HepG2 (cell line): Measurements from ENCODE around the gene RNF38. TPM values are rescaled to one million over a fixed set of nuclear protein-coding genes. Genes with fewer than 3 reads are reported as not detected.

Experiments used
- ATAC-seq: fragments of 200-7000 bp; cut with Tn5 transposase; 3 replicates; pipeline ENCODE4 v1.9.1; 2020; ENCODE audit warnings: mild to moderate bottlenecking, moderate library complexity
- BruUV-seq: library from RNA; stranded (reverse); fragments of 400-500 nt; replicated peaks from 2 replicates; lab custom pipeline; 2021; lab: Mats Ljungman, UMichigan
- CTCF ChIA-PET: fragments of 300-600 bp; formaldehyde crosslinking; extraction: SDS; loops from one replicate; lab custom pipeline; 2021; ENCODE audit warnings: low total read pairs, inconsistent platforms, low intra/inter-chr PET ratio; lab: Yijun Ruan, JAX
- POLR2A ChIA-PET: fragments of 350-600 bp; sonication (Branson Sonifier 250); formaldehyde crosslinking; loops from one replicate; lab custom pipeline; 2020; ENCODE audit warnings: antibody characterized with exemption, inconsistent platforms; lab: Yijun Ruan, JAX
- DNase-seq: peaks from one replicate; pipeline ENCODE4 v3.0.0-alpha.2; 2015; ENCODE audit warnings: low spot score
- FAIRE-seq: peaks from 3 replicates; lab custom pipeline; 2011; peaks lifted over from hg19 to GRCh38; lab: Jason Lieb, UNC
- H2AFZ ChIP-seq: one replicate; pipeline ENCODE4 v1.6.1; 2011; ENCODE audit warnings: low read length, inconsistent platforms
- H3K27ac ChIP-seq: fragments of 300-600 bp; 3 replicates; pipeline ENCODE4 v1.8.0; 2011; ENCODE audit warnings: mixed run types, mild to moderate bottlenecking, mixed read lengths, low read length, inconsistent platforms; ENCODE audit not compliant: insufficient read depth; ENCODE audit errors: extremely low read length
- H3K27me3 ChIP-seq, 2 experiments: fragments of 200-600 bp in 1 of 2; 2 replicates in 1 of 2; 3 replicates in 1 of 2; pipeline versions ENCODE4 v1.6.0 to v1.8.0; 2011; ENCODE audit warnings: low read length in 2 of 2, mild to moderate bottlenecking in 2 of 2, moderate library complexity in 2 of 2, inconsistent platforms in 1 of 2; ENCODE audit not compliant: insufficient read depth in 2 of 2, control insufficient read depth in 1 of 2
- H3K36me3 ChIP-seq, 2 experiments: fragments of 200-600 bp in 1 of 2; replicated peaks in 1 of 2; 2 replicates in 1 of 2; 3 replicates in 1 of 2; pipeline versions ENCODE4 v1.5.1 to v1.8.0; 2011; ENCODE audit warnings: low read length in 2 of 2, inconsistent platforms in 1 of 2; ENCODE audit not compliant: insufficient read depth in 2 of 2, control insufficient read depth in 1 of 2
- H3K4me1 ChIP-seq: 2 replicates; pipeline ENCODE4 v1.5.1; 2012; ENCODE audit warnings: low read length, inconsistent platforms; ENCODE audit not compliant: insufficient read depth
- H3K4me2 ChIP-seq: 2 replicates; pipeline ENCODE4 v1.6.0; 2011; ENCODE audit warnings: low read depth, low read length, inconsistent platforms
- H3K4me3 ChIP-seq, 3 experiments: fragments of 200-600 bp in 1 of 3; sonication (generic), shearing (Covaris generic) in 1 of 3; replicated peaks in 1 of 3; 2 replicates each; pipeline ENCODE4 v1.5.1; 2011 to 2016; ENCODE audit warnings: low read length in 3 of 3, inconsistent platforms in 2 of 3, low read depth in 2 of 3, mild to moderate bottlenecking in 2 of 3, control low read depth in 1 of 3, mixed read lengths in 1 of 3; ENCODE audit not compliant: insufficient read depth in 1 of 3
- H3K79me2 ChIP-seq: one replicate; pipeline ENCODE4 v1.6.1; 2011; ENCODE audit warnings: low read length, inconsistent platforms; ENCODE audit not compliant: insufficient read depth
- H3K9ac ChIP-seq: 2 replicates; pipeline ENCODE4 v1.6.0; 2011; ENCODE audit warnings: mild to moderate bottlenecking, low read depth, low read length, inconsistent platforms; ENCODE audit not compliant: insufficient read depth
- H3K9me3 ChIP-seq: 2 replicates; pipeline ENCODE4 v1.5.1; 2012; ENCODE audit warnings: mild to moderate bottlenecking, low read length
- H4K20me1 ChIP-seq: 2 replicates; pipeline ENCODE4 v1.6.0; 2011; ENCODE audit warnings: inconsistent platforms, mild to moderate bottlenecking, low read length, moderate library complexity; ENCODE audit not compliant: insufficient read depth
- BORCS8-MEF2B ChIP-seq: sonication (generic); formaldehyde crosslinking; IDR thresholded peaks from 2 replicates; pipeline ENCODE4 v1.8.0; 2022; ENCODE audit warnings: mild to moderate bottlenecking, missing genetic modification reagents
- HCFC1 ChIP-seq: fragments of 150-350 bp; IDR thresholded peaks from 2 replicates; pipeline ENCODE4 v1.6.1; 2014; ENCODE audit warnings: low read depth, low read length
- HHEX ChIP-seq: IDR thresholded peaks from 2 replicates; pipeline ENCODE4 v1.6.1; 2016; ENCODE audit warnings: control low read depth
- IRF9 ChIP-seq: sonication (generic); formaldehyde crosslinking; IDR thresholded peaks from 2 replicates; pipeline ENCODE4 v1.8.0; 2022; ENCODE audit warnings: missing genetic modification reagents, mild to moderate bottlenecking, borderline replicate concordance
- KLF12 ChIP-seq: sonication (generic); formaldehyde crosslinking; IDR thresholded peaks from 2 replicates; pipeline ENCODE4 v1.4.0; 2020; ENCODE audit warnings: missing genetic modification reagents, borderline replicate concordance
- PAX8 ChIP-seq: sonication (generic); formaldehyde crosslinking; IDR thresholded peaks from 2 replicates; pipeline ENCODE4 v1.8.0; 2022; ENCODE audit warnings: mild to moderate bottlenecking, missing genetic modification reagents, borderline replicate concordance
- TBP ChIP-seq: sonication (generic); formaldehyde crosslinking; IDR thresholded peaks from 2 replicates; pipeline ENCODE4 v1.5.0; 2020; ENCODE audit warnings: missing genetic modification reagents
- ZBTB3 ChIP-seq: sonication (generic); formaldehyde crosslinking; IDR thresholded peaks from 2 replicates; pipeline ENCODE4 v1.4.0; 2020; ENCODE audit warnings: low read depth, mild to moderate bottlenecking, moderate library complexity, missing genetic modification reagents, borderline replicate concordance
- ZBTB34 ChIP-seq: sonication (generic); formaldehyde crosslinking; IDR thresholded peaks from 2 replicates; pipeline ENCODE4 v1.8.0; 2022; ENCODE audit warnings: mild to moderate bottlenecking, missing genetic modification reagents
- ZKSCAN8 ChIP-seq: IDR thresholded peaks from 2 replicates; pipeline ENCODE4 v1.6.1; 2016; ENCODE audit warnings: borderline replicate concordance, missing genetic modification reagents, missing compliant biosample characterization
- ZMYM2 ChIP-seq: sonication (generic); formaldehyde crosslinking; IDR thresholded peaks from 2 replicates; pipeline ENCODE4 v1.8.0; 2022; ENCODE audit warnings: mild to moderate bottlenecking, missing genetic modification reagents
- ZNF225 ChIP-seq: sonication (generic); formaldehyde crosslinking; IDR thresholded peaks from 2 replicates; pipeline ENCODE4 v1.4.0; 2020; ENCODE audit warnings: mild to moderate bottlenecking, missing genetic modification reagents
- ZNF333 ChIP-seq: sonication (generic); formaldehyde crosslinking; IDR thresholded peaks from 2 replicates; pipeline ENCODE4 v1.4.0; 2020; ENCODE audit warnings: mild to moderate bottlenecking, missing genetic modification reagents, borderline replicate concordance
- WGBS: methylation state at CpG from one replicate; pipeline ENCODE4 v1.1.6; 2017; ENCODE audit warnings: low lambda C conversion rate; 5-methylcytosine and 5-hydroxymethylcytosine counted together
- in situ Hi-C: cut with HindIII; loops from 2 replicates; pipeline ENCODE4 v1.10.0; 2017; ENCODE audit warnings: low pct_unique_long_range_greater_than_20kb; ENCODE audit not compliant: extremely low pct_ligation_motif_present
- intact Hi-C: fragments of 100-400 bp; cut with micrococcal nuclease; formaldehyde crosslinking; loops from one replicate; pipeline ENCODE4 v1.10.0; 2022; ENCODE audit not compliant: unreplicated experiment
- polyA plus RNA-seq, 8 experiments: library from polyadenylated mRNA; depleted of rRNA in 3 of 8; stranded (reverse) in 7 of 8; unstranded in 1 of 8; fragments of >200 nt; fragmentation: Illumina TruSeq in 4 of 8; extraction: Trizol in 4 of 8; gene quantifications; 2 replicates each; pipeline versions ENCODE4 v1.2.1 to v1.2.3, GENCODE V29; 2011 to 2016; ENCODE audit warnings: low read depth in 4 of 8, missing spikeins in 1 of 8, mixed read lengths in 1 of 8; ENCODE audit not compliant: insufficient read depth in 1 of 8
- total RNA-seq, 5 experiments: library from RNA; depleted of rRNA; stranded (reverse); fragments of >200 nt; fragmentation: Illumina TruSeq; extraction: Trizol; gene quantifications; 2 replicates each; pipeline ENCODE4 v1.2.3, GENCODE V29; 2016; ENCODE audit warnings: low read depth in 1 of 5
- TF ChIP-seq, protein P1 (sequence below): sonication (generic); formaldehyde crosslinking; IDR thresholded peaks from 2 replicates; pipeline ENCODE4 v1.9.0; 2021; ENCODE audit warnings: mild to moderate bottlenecking, missing genetic modification reagents
- TF ChIP-seq, protein P2 (sequence below): sonication (generic); formaldehyde crosslinking; IDR thresholded peaks from 2 replicates; pipeline ENCODE4 v1.4.0; 2020; ENCODE audit warnings: mild to moderate bottlenecking, missing genetic modification reagents

The RNF38 gene
- total and polyA plus RNA-seq, 2 of the 13 experiments (the other 11 are each of a cell fraction or from before 2014, with no cell fraction given), result 9.1 to 32.1 TPM

DNA sequence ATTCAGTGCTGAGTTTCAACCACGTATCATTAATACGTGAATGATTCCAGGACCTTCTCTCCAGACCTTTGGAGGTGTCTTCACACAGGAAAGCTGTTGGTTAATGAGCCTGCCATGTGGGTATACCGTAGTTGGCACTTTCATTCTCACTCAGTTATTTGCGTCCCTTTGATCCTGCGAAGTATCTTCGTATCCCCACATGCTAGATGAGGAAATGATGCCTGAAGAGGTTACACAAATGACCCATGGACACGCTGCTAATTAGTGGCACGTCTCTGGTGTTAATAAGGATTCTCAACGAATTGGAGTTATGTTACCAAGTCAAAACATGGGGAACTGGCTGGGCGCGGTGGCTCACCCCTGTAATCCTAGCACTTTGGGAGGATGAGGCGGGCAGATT is 76.1 kb downstream of the RNF38 start:
- H3K79me2 ChIP-seq, result no peaks in the 10 kb centered on the region
- H3K9ac ChIP-seq, result no peak overlapping the region
- ChIA-PET CTCF (no interaction called here), POLR2A (no interaction called here)
- FAIRE-seq (no peak), ATAC-seq (no peak), DNase-seq (no peak)
- H3K27ac ChIP-seq, result no peak overlapping the region
- 90% methylated on average over 12 of the region's 12 CpGs for WGBS
- no peak overlapping the region for H2AFZ ChIP-seq
- H3K4me2 ChIP-seq, result no peak overlapping the region
- peaks cover 56% of the 10 kb centered on the region for H3K4me1 ChIP-seq
- no peaks in the 10 kb centered on the region for H4K20me1 ChIP-seq
- in situ Hi-C loops (no loop called here), intact Hi-C loops (no loop called here)
- H3K36me3 ChIP-seq, result no peaks in the 10 kb centered on the region
- no peaks in the 10 kb centered on the region for H3K27me3 ChIP-seq
- H3K4me3 ChIP-seq, result no peak overlapping the region
- no TSS peak for BruUV-seq
- no peaks in the 10 kb centered on the region for H3K9me3 ChIP-seq
- TF ChIP-seq, protein P1, sequence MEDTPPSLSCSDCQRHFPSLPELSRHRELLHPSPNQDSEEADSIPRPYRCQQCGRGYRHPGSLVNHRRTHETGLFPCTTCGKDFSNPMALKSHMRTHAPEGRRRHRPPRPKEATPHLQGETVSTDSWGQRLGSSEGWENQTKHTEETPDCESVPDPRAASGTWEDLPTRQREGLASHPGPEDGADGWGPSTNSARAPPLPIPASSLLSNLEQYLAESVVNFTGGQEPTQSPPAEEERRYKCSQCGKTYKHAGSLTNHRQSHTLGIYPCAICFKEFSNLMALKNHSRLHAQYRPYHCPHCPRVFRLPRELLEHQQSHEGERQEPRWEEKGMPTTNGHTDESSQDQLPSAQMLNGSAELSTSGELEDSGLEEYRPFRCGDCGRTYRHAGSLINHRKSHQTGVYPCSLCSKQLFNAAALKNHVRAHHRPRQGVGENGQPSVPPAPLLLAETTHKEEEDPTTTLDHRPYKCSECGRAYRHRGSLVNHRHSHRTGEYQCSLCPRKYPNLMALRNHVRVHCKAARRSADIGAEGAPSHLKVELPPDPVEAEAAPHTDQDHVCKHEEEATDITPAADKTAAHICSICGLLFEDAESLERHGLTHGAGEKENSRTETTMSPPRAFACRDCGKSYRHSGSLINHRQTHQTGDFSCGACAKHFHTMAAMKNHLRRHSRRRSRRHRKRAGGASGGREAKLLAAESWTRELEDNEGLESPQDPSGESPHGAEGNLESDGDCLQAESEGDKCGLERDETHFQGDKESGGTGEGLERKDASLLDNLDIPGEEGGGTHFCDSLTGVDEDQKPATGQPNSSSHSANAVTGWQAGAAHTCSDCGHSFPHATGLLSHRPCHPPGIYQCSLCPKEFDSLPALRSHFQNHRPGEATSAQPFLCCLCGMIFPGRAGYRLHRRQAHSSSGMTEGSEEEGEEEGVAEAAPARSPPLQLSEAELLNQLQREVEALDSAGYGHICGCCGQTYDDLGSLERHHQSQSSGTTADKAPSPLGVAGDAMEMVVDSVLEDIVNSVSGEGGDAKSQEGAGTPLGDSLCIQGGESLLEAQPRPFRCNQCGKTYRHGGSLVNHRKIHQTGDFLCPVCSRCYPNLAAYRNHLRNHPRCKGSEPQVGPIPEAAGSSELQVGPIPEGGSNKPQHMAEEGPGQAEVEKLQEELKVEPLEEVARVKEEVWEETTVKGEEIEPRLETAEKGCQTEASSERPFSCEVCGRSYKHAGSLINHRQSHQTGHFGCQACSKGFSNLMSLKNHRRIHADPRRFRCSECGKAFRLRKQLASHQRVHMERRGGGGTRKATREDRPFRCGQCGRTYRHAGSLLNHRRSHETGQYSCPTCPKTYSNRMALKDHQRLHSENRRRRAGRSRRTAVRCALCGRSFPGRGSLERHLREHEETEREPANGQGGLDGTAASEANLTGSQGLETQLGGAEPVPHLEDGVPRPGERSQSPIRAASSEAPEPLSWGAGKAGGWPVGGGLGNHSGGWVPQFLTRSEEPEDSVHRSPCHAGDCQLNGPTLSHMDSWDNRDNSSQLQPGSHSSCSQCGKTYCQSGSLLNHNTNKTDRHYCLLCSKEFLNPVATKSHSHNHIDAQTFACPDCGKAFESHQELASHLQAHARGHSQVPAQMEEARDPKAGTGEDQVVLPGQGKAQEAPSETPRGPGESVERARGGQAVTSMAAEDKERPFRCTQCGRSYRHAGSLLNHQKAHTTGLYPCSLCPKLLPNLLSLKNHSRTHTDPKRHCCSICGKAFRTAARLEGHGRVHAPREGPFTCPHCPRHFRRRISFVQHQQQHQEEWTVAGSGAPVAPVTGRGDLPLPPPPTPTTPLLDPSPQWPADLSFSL (CRISPR knock-in tag), result no peak
- no peak for TF ChIP-seq KLF12 (CRISPR knock-in tag)
- no peak for TF ChIP-seq ZKSCAN8 (CRISPR knock-in tag)
- TF ChIP-seq PAX8 (CRISPR knock-in tag), result no peak
- TF ChIP-seq HCFC1, result no peak
- no peak for TF ChIP-seq IRF9
- no peak for TF ChIP-seq ZBTB34 (CRISPR knock-in tag)
- TF ChIP-seq HHEX, result no peak
- TF ChIP-seq ZBTB3, result no peak
- no peak for TF ChIP-seq ZNF333 (CRISPR knock-in tag)
- TF ChIP-seq BORCS8-MEF2B (CRISPR knock-in tag), result no peak
- no peak for TF ChIP-seq ZNF225 (CRISPR knock-in tag)
- TF ChIP-seq, protein P2, sequence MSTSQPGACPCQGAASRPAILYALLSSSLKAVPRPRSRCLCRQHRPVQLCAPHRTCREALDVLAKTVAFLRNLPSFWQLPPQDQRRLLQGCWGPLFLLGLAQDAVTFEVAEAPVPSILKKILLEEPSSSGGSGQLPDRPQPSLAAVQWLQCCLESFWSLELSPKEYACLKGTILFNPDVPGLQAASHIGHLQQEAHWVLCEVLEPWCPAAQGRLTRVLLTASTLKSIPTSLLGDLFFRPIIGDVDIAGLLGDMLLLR (CRISPR knock-in tag), result no peak
- TF ChIP-seq ZMYM2 (CRISPR knock-in tag), result no peak
- TF ChIP-seq TBP, result no peak
